ENCODE data around the gene CRACR2A.

DNA sequence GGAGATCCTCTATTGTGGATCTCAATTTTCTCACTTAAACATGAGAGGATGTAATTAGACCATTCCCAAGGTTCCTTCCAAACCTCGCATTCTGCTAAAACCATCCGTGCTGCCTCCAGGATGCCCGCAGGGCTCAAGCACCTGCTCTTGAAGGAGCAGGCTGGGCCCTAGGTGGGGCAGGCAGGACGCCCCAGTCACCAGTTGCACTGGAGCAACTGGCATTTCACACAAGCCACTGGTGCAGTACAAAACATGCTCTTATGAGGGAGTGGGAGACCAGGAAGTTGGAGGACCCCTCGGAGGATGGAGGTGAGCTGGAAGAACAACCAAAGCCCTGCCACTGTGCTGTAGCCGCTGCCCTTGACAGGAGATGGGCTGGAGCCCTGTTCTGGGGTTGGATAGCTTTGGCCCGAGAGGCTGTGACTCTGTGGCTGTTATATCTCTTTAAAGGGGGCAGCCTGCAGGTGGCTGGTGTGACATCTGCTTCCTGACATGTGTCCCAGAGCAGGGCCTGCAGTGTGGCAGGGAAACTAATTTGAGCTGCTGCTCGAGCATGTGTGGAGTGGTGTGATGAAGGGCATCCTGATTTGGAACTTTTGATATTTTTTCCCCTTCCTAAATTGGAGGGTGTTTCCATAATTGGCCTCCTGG, 122.2 kb downstream of the CRACR2A start:
- TF ChIP-seq POLR2A (IDR thresholded peaks at IDR 0.05; ENCODE audit: extremely low read depth, insufficient read length) (no peak), CTCF (IDR thresholded peaks at IDR 0.05; ENCODE audit: low read depth, low read length) (no peak), MYC (IDR thresholded peaks at IDR 0.05; ENCODE audit: low read depth, low read length) (no peak), MAX (IDR thresholded peaks at IDR 0.05; ENCODE audit: low read depth, low read length) (no peak)

Measured in NB4 (cell line).